CD14-positive monocyte (primary cell): ENCODE measurements around the gene IRX3. TPM values are rescaled to one million over a fixed set of nuclear protein-coding genes. Genes with fewer than 3 reads are reported as not detected.

ENCODE experiments used
- DNase-seq, 3 donors: peaks; one replicate each; pipeline ENCODE4 v3.0.0-alpha.2; 2011 to 2022
- H2AFZ ChIP-seq: 2 replicates; pipeline ENCODE4 v1.6.0; 2012; ENCODE audit warnings: mild to moderate bottlenecking, low read depth, low read length, inconsistent platforms; ENCODE audit not compliant: insufficient read depth, poor library complexity, severe bottlenecking
- H3K27ac ChIP-seq, 2 donors: 1 replicate in 1 of 2; 2 replicates in 1 of 2; pipeline ENCODE4 v1.5.1; 2012 to 2013; ENCODE audit warnings: low read length in 2 of 2, control low read depth in 1 of 2, inconsistent platforms in 1 of 2, low read depth in 1 of 2, mild to moderate bottlenecking in 1 of 2
- H3K27me3 ChIP-seq, 2 donors: one replicate each; pipeline versions ENCODE4 v1.6.0 to v1.6.1; 2011 to 2013; ENCODE audit warnings: low read length in 2 of 2; ENCODE audit not compliant: control insufficient read depth in 2 of 2, insufficient read depth in 2 of 2
- H3K36me3 ChIP-seq, 2 donors: replicated peaks in 1 of 2; 1 replicate in 1 of 2; 2 replicates in 1 of 2; pipeline versions ENCODE4 v1.5.1 to v1.6.1; 2012 to 2013; ENCODE audit warnings: low read length in 2 of 2, control low read depth in 1 of 2, inconsistent platforms in 1 of 2, mild to moderate bottlenecking in 1 of 2; ENCODE audit not compliant: insufficient read depth in 2 of 2, control insufficient read depth in 1 of 2
- H3K4me1 ChIP-seq, 2 donors: 1 replicate in 1 of 2; 2 replicates in 1 of 2; pipeline versions ENCODE4 v1.5.1 to v1.6.1; 2012 to 2013; ENCODE audit warnings: low read length in 2 of 2, control low read depth in 1 of 2, inconsistent platforms in 1 of 2, mild to moderate bottlenecking in 1 of 2, moderate library complexity in 1 of 2; ENCODE audit not compliant: insufficient read depth in 2 of 2, control insufficient read depth in 1 of 2
- H3K4me2 ChIP-seq: replicated peaks from 2 replicates; pipeline ENCODE3; 2012; ENCODE audit warnings: low read length, moderate library complexity, mild to moderate bottlenecking; ENCODE audit not compliant: poor library complexity, severe bottlenecking; ENCODE audit errors: extremely low read depth
- H3K4me3 ChIP-seq, 3 experiments: fragments of 200-600 bp in 1 of 3; sonication (generic) in 1 of 3; replicated peaks in 1 of 3; 1 replicate in 2 of 3; 2 replicates in 1 of 3; pipeline ENCODE4 v1.5.1; 2011 to 2013; ENCODE audit warnings: low read length in 3 of 3, mild to moderate bottlenecking in 3 of 3, control low read depth in 2 of 3, low read depth in 2 of 3, inconsistent platforms in 1 of 3, moderate library complexity in 1 of 3
- H3K79me2 ChIP-seq: 2 replicates; pipeline ENCODE4 v1.6.0; 2012; ENCODE audit warnings: mild to moderate bottlenecking, control low read depth, inconsistent platforms, low read length, moderate library complexity; ENCODE audit not compliant: insufficient read depth
- H3K9ac ChIP-seq: 2 replicates; pipeline ENCODE4 v1.6.0; 2017; ENCODE audit warnings: low read length, mild to moderate bottlenecking; ENCODE audit not compliant: insufficient read depth, poor library complexity, severe bottlenecking
- H3K9me3 ChIP-seq, 2 donors: replicated peaks in 1 of 2; 1 replicate in 1 of 2; 2 replicates in 1 of 2; pipeline versions ENCODE4 v1.5.1 to v1.6.1; 2012 to 2013; ENCODE audit warnings: low read length in 2 of 2, control low read depth in 1 of 2; ENCODE audit not compliant: control insufficient read depth in 1 of 2, insufficient read depth in 1 of 2
- H4K20me1 ChIP-seq: 2 replicates; pipeline ENCODE4 v1.6.0; 2012; ENCODE audit warnings: mild to moderate bottlenecking, low read length, control low read depth, moderate library complexity; ENCODE audit not compliant: insufficient read depth
- H3K27ac Mint-ChIP-seq, 7 donors: one replicate each; pipeline ENCODE4 v1.8.0; 2020; ENCODE audit warnings: mild to moderate bottlenecking in 7 of 7, mixed read lengths in 7 of 7, moderate library complexity in 6 of 7, inconsistent platforms in 2 of 7
- H3K27me3 Mint-ChIP-seq, 3 donors: one replicate each; pipeline ENCODE4 v1.8.0; 2021 to 2022; ENCODE audit warnings: low read depth in 3 of 3, mild to moderate bottlenecking in 3 of 3, mixed read lengths in 3 of 3, moderate library complexity in 3 of 3, inconsistent platforms in 1 of 3
- H3K36me3 Mint-ChIP-seq, 2 donors: one replicate each; pipeline ENCODE4 v1.8.0; 2020; ENCODE audit warnings: mixed read lengths in 2 of 2, inconsistent platforms in 1 of 2, mild to moderate bottlenecking in 1 of 2
- H3K4me1 Mint-ChIP-seq: one replicate; pipeline ENCODE4 v1.8.0; 2020; ENCODE audit warnings: mild to moderate bottlenecking, mixed read lengths
- H3K4me3 Mint-ChIP-seq, 2 donors: one replicate each; pipeline ENCODE4 v1.8.0; 2020; ENCODE audit warnings: mild to moderate bottlenecking in 2 of 2, mixed read lengths in 2 of 2, moderate library complexity in 1 of 2
- H3K9me3 Mint-ChIP-seq, 7 donors: one replicate each; pipeline ENCODE4 v1.8.0; 2020 to 2022; ENCODE audit warnings: mixed read lengths in 7 of 7, mild to moderate bottlenecking in 6 of 7, moderate library complexity in 6 of 7, inconsistent platforms in 2 of 7
- CTCF ChIP-seq: fragments of 200-600 bp; IDR thresholded peaks from one replicate; pipeline ENCODE4 v1.8.0; 2022; ENCODE audit warnings: antibody characterized with exemption, mild to moderate bottlenecking
- WGBS: methylation state at CpG from one replicate; pipeline ENCODE4 v1.1.5; 2013; ENCODE audit warnings: missing lambda C conversion rate; ENCODE audit not compliant: insufficient coverage; 5-methylcytosine and 5-hydroxymethylcytosine counted together
- intact Hi-C, 2 donors: fragments of 100-400 bp; cut with micrococcal nuclease; formaldehyde crosslinking; loops; one replicate each; pipeline versions ENCODE4 v1.15.0 to v1.15.1; 2023
- polyA plus RNA-seq, 3 donors: library from polyadenylated mRNA; depleted of rRNA in 1 of 3; unstranded in 2 of 3; stranded (reverse) in 1 of 3; fragments of 300-500 nt in 2 of 3; fragments of >200 nt in 1 of 3; fragmentation: Illumina TruSeq in 2 of 3; gene quantifications; 1 replicate in 2 of 3; 2 replicates in 1 of 3; pipeline ENCODE4 v1.2.3, GENCODE V29; 2012 to 2021

IRX3 gene
- polyA plus RNA-seq, 3 donors: not detected

- Histone ChIP-seq H3K4me1 (no peaks in the 10 kb centered on the region), H3K27ac (no peak overlapping the region), H3K36me3 (no peaks in the 10 kb centered on the region), H3K9me3 (peaks cover 0 to 6% of the 10 kb centered on the region in 2 donors), H3K27me3 (peaks cover 26 to 37% of the 10 kb centered on the region in 2 donors), H3K9ac (no peak overlapping the region), H2AFZ (no peak overlapping the region), H4K20me1 (no peaks in the 10 kb centered on the region), H3K4me3 (no peak overlapping the region), H3K79me2 (no peaks in the 10 kb centered on the region), H3K4me2 (no peak overlapping the region)
- H3K36me3 Mint-ChIP-seq: no peaks in the 10 kb centered on the region
- peaks cover 34 to 49% (median 42%) of the 10 kb centered on the region in 3 donors for H3K27me3 Mint-ChIP-seq
- H3K4me1 Mint-ChIP-seq: no peaks in the 10 kb centered on the region
- DNase-seq: no peak
- no peak overlapping the region for H3K4me3 Mint-ChIP-seq
- no peak for TF ChIP-seq CTCF
- intact Hi-C loops: no loop called here
- no peak overlapping the region for H3K27ac Mint-ChIP-seq
- H3K9me3 Mint-ChIP-seq: peaks cover 2 to 15% (median 11%) of the 10 kb centered on the region in 7 donors
- no CpG with 5 or more reads among the region's 1 CpG for WGBS
Measured at GRCh38 chr16:54296543-54296942, 10.0 kb upstream of the IRX3 start.

- TF ChIP-seq CTCF: no peak
- peaks cover 50 to 78% of the 10 kb centered on the region in 2 donors for H3K27me3 ChIP-seq
- Mint-ChIP-seq H3K27me3 (peaks cover 71 to 88% (median 79%) of the 10 kb centered on the region in 3 donors), H3K4me3 (peak overlapping the region in 1 of 2 donors; percentile 64), H3K9me3 (peaks cover 2 to 21% (median 14%) of the 10 kb centered on the region in 7 donors), H3K27ac (no peak overlapping the region), H3K36me3 (peaks cover 0 to 4% of the 10 kb centered on the region in 2 donors), H3K4me1 (peaks cover 7% of the 10 kb centered on the region)
- H3K27ac ChIP-seq: no peak overlapping the region
- H3K9ac ChIP-seq: no peak overlapping the region
- H3K4me3 ChIP-seq: no peak overlapping the region
- no peak for DNase-seq
- 16% methylated on average over 12 of the region's 22 CpGs for WGBS
- no peaks in the 10 kb centered on the region for H3K36me3 ChIP-seq
- intact Hi-C loops: no loop called here
- H3K4me1 ChIP-seq: peaks cover 0 to 7% of the 10 kb centered on the region in 2 donors
- H3K79me2 ChIP-seq: no peaks in the 10 kb centered on the region
- H3K4me2 ChIP-seq: no peak overlapping the region
- no peak overlapping the region for H2AFZ ChIP-seq
- no peaks in the 10 kb centered on the region for H4K20me1 ChIP-seq
- peaks cover 0 to 19% of the 10 kb centered on the region in 2 donors for H3K9me3 ChIP-seq
Measured at GRCh38 chr16:54291656-54292487, 5.3 kb upstream of the IRX3 start.
